Non-pigmented ciliary epithelial cell (primary cell): ENCODE data around the gene TSPAN18.

Source experiments
- DNase-seq: peaks from one replicate; pipeline ENCODE4 v3.0.0-alpha.2; 2010; ENCODE audit warnings: low read depth

The TSPAN18 gene

DNA sequence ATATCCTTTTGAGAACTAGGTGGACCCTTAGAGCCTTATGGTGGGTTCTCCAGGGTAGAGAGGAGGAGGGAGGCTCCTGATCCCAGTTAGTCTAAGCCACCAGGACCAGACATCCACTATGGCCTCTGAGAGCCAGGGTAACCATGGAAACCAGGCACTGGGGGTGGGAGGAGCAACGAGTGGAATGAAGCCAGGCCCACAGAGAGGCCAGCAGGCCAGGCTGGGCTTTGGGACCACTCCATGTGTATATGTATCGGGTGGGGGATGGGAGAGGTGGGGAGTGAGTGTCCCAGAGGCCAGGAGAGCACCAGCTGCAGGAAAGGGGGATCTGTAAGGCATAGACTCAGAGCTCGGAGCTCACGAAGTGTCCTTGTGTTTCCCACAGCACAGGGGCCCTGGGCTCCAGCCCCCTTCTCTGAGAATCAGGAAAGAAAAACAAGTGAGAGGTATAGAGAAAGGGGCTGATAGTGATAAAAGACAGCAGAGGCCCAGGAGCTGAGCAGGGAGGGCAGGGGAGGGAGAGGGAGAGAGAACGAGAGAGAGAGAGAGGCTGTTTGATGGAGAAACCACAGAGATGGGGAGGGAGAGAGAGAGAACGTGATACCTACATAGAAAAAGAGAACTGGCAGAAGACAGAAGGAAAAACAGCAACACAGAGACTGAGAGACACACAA, 15.5 kb upstream of the TSPAN18 start:
- no peak for DNase-seq

- no peak for DNase-seq
These were observed 14.8 kb upstream of the TSPAN18 start for GRCh38 chr11:44711787-44712608.

GRCh38 chr11:44713022-44713421, 13.7 kb upstream of the TSPAN18 start:
- no peak for DNase-seq

- DNase-seq: no peak
These were observed 10.5 kb upstream of the TSPAN18 start for GRCh38 chr11:44716256-44716655.

- no peak for DNase-seq
These were observed 8.7 kb upstream of the TSPAN18 start for GRCh38 chr11:44718057-44718456.

GRCh38 chr11:44718612-44719390, 8.0 kb upstream of the TSPAN18 start:
- DNase-seq: no peak

GRCh38 chr11:44725016-44725685, 1.6 kb upstream of the TSPAN18 start:
- DNase-seq: no peak

DNA sequence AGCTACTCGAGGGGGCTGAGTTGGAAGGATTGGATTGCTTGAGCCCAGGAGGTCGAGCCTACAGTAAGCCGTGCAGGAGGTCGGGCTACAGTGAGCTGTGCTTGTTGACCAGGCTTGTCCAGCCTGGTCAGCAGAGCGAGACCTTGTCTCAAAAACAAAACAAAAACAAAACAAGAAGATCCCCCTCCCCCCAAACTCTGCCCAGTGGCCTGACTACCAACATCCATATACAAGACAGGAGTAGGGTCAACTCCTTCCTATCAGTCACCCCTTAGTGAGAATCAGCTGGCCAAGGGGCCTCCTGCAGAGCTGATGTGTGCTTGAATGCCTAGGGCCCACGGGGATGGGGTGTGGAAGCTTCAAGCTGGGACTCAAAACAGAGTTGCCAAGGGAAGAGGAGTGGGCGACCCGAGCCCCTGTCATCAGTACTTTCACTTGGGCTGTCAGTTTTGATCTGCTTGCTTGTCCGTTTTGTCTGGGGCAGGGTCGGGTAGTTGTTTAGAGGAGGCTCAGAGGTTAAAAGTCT, 942 bp upstream of the TSPAN18 start:
- DNase-seq: no peak

- no peak for DNase-seq
These were observed 281 bp downstream of the TSPAN18 start for GRCh38 chr11:44727114-44727372.

GRCh38 chr11:44727373-44728287, 868 bp downstream of the TSPAN18 start:
- DNase-seq: peak; percentile 5

DNA sequence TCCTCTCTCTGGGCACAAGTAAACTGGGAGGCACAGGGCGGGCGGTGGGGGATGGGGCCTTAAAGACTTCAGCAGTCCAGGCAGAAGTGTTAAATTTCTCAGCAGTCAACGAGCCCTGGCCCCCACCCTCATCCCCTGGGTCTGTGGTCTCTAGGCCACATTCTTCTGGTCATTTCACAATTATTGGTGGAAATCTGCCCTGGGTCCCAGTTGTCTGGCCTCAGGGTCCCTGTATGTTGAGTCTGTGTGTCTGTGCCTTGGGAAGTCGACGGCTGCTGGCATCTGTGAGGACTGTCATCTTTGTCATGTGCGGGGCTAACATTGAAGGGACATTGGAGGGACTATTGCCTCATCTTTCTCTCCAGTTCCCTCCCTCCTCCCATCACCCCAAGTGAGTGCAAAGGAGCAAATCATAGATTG, 1.7 kb downstream of the TSPAN18 start:
- no peak for DNase-seq

GRCh38 chr11:44729063-44729462, 2.3 kb downstream of the TSPAN18 start:
- no peak for DNase-seq

DNA sequence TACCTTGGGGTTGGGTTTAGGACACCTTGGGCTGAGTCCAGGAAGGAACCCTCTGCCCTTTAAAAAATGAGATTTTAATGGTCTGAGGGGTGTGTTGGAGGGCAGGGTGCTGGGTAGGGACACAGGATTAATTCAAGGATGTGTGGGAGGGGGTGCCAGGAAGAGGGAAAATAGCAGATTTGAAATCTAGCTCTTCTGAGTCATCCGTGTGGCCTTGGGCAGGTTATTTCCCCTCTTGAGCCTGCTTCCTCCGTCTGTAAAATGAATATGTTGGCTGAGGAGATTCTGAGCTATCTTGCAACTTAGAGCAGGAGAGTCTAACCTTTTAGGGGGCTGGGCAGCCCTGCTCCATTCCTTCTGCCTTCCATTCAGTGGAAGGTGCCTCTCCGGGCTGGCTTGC, 3.0 kb downstream of the TSPAN18 start:
- no peak for DNase-seq

DNA sequence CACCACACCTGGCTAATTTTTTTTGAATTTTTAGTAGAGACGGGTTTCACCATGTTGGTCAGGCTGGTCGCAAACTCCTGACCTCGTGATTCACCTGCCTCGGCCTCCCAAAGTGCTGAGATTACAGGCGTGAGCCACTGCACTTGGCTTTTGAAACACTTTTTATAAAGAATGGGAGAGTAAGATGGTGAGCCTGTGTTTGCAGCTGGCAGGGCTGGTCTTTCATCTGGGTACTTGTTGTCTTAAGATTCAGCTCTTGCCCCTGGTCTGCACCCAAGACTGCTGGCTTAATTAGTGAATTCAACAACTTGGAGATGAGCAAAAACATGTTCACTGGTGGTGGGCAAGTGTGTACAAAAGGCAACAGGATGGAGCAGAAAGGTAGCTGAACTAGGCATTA, 4.0 kb downstream of the TSPAN18 start:
- no peak for DNase-seq

GRCh38 chr11:44731685-44732430, 5.1 kb downstream of the TSPAN18 start:
- no peak for DNase-seq

- DNase-seq: no peak
These were observed 5.8 kb downstream of the TSPAN18 start for GRCh38 chr11:44732564-44732963.

DNA sequence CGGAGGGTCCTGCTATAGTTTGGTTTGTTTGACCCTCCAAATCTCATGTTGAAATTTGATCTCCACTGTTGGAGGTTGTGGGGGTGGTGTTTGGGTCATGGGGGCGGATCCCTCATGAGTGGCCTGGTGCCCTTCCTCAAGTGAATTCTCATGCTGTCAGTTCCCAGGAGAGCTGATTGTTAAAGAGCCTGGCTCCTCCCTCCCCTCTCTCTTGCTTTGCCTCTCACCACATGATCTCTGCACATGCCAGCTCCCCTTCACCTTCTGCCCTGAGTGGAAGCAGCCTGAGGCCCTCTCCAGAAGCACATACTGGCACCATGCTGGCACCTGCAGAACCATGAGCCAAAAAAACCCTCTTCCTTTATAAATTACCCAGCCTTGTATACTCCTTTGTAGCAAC, 7.1 kb downstream of the TSPAN18 start:
- no peak for DNase-seq

- DNase-seq: no peak
These were observed 8.2 kb downstream of the TSPAN18 start for GRCh38 chr11:44734843-44735381.

- DNase-seq: no peak
These were observed 10.0 kb downstream of the TSPAN18 start for GRCh38 chr11:44736791-44737190.
